ENCODE data around the gene PPP1R37.

PPP1R37 gene

GRCh38 chr19:45180936-45181335, 88.0 kb downstream of the PPP1R37 start:
- WGBS (ENCODE audit: insufficient coverage, insufficient read length), result no CpG with 5 or more reads among the region's 7 CpGs
- Histone ChIP-seq H3K4me1 (ENCODE audit: control insufficient read depth, insufficient read depth, low read length) (no peaks in the 10 kb centered on the region), H3K36me3 (ENCODE audit: control insufficient read depth, insufficient read depth, low read length) (no peaks in the 10 kb centered on the region), H3K4me3 (ENCODE audit: low read length) (no peak overlapping the region), H3K9me3 (ENCODE audit: control insufficient read depth, insufficient read depth, low read length) (no peaks in the 10 kb centered on the region), H3K27ac (ENCODE audit: low read length) (no peak overlapping the region), H3K27me3 (ENCODE audit: control insufficient read depth, insufficient read depth, low read length) (no peaks in the 10 kb centered on the region)
- no peak for DNase-seq (ENCODE audit: low read depth, low spot score)

- Histone ChIP-seq H3K27me3 (ENCODE audit: control insufficient read depth, insufficient read depth, low read length) (no peaks in the 10 kb centered on the region), H3K9me3 (ENCODE audit: control insufficient read depth, insufficient read depth, low read length) (no peaks in the 10 kb centered on the region), H3K4me1 (ENCODE audit: control insufficient read depth, insufficient read depth, low read length) (no peaks in the 10 kb centered on the region), H3K4me3 (ENCODE audit: low read length) (no peak overlapping the region), H3K27ac (ENCODE audit: low read length) (no peak overlapping the region), H3K36me3 (ENCODE audit: control insufficient read depth, insufficient read depth, low read length) (no peaks in the 10 kb centered on the region)
- DNase-seq (ENCODE audit: low read depth, low spot score), result no peak
- WGBS (ENCODE audit: insufficient coverage, insufficient read length), result no CpG with 5 or more reads among the region's 4 CpGs
Measured at GRCh38 chr19:45182758-45183157, 89.8 kb downstream of the PPP1R37 start.

DNA sequence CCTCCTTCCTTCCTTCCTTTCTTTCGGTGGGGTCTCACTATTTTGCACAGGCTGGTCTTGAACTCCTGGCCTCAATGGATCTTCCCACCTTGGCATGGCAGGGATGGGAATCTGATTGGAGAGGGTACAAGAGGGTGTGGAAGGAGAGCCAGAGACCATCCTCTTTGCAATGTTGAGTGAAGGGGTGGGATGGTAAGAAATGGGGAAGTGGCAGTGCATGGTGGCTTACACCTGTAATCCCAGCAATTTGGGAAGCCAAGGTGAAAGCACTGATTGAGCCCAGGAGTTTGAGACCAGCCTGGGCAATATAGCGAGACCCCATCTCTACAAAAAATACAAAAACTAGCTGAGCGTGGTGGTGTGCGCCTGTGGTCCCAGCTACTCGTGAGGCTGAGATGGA, 91.1 kb downstream of the PPP1R37 start:
- H3K4me3 ChIP-seq (ENCODE audit: low read length), result no peak overlapping the region
- no CpG with 5 or more reads among the region's 5 CpGs for WGBS (ENCODE audit: insufficient coverage, insufficient read length)
- no peaks in the 10 kb centered on the region for H3K36me3 ChIP-seq (ENCODE audit: control insufficient read depth, insufficient read depth, low read length)
- no peaks in the 10 kb centered on the region for H3K9me3 ChIP-seq (ENCODE audit: control insufficient read depth, insufficient read depth, low read length)
- no peaks in the 10 kb centered on the region for H3K27me3 ChIP-seq (ENCODE audit: control insufficient read depth, insufficient read depth, low read length)
- DNase-seq (ENCODE audit: low read depth, low spot score), result no peak
- H3K27ac ChIP-seq (ENCODE audit: low read length), result no peak overlapping the region
- H3K4me1 ChIP-seq (ENCODE audit: control insufficient read depth, insufficient read depth, low read length), result no peaks in the 10 kb centered on the region

DNA sequence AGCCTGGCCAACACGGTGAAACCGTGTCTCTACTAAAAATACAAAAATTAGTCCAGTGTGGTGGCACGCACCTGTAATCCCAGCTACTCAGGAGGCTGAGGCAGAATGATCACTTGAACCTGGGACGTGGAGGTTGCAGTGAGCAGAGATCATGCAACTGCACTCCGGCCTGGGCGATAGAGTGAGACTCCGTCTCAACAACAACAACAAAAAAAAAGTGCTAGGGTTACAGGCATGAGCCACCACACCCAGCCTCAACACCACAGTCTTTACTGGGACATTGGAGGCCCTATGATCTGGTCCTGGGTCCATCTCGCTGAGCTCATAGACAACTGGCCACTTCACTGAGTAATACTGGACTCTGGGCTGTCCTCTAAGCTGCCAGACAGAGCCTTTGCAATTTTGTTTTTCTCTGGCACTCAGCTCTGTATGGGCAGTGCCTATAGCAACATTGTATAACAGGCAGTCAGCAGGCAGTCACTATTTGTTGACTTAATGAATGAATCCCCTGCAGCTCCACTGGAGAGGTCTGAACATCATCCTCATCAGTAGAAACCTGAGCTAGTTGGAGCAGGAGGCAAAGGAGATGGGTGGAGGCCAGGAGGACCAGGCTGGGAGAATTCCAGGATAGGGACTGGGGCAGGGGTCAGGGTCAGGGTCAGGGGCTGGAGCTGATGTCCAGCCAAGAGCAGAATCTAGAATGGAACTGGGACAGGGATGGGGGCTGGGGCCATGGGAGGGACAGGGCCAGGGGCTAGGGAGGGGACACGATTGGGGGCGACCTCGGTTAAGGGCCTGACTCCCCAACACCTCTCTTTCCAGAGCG, 93.7 kb downstream of the PPP1R37 start:
- H3K36me3 ChIP-seq (ENCODE audit: control insufficient read depth, insufficient read depth, low read length), result no peaks in the 10 kb centered on the region
- no CpG with 5 or more reads among the region's 12 CpGs for WGBS (ENCODE audit: insufficient coverage, insufficient read length)
- H3K9me3 ChIP-seq (ENCODE audit: control insufficient read depth, insufficient read depth, low read length), result no peaks in the 10 kb centered on the region
- H3K4me3 ChIP-seq (ENCODE audit: low read length), result no peak overlapping the region
- DNase-seq (ENCODE audit: low read depth, low spot score), result no peak
- H3K27ac ChIP-seq (ENCODE audit: low read length), result no peak overlapping the region
- no peaks in the 10 kb centered on the region for H3K4me1 ChIP-seq (ENCODE audit: control insufficient read depth, insufficient read depth, low read length)
- H3K27me3 ChIP-seq (ENCODE audit: control insufficient read depth, insufficient read depth, low read length), result no peaks in the 10 kb centered on the region

- DNase-seq (ENCODE audit: low read depth, low spot score), result no peak
- H3K27ac ChIP-seq (ENCODE audit: low read length), result no peak overlapping the region
- no peaks in the 10 kb centered on the region for H3K9me3 ChIP-seq (ENCODE audit: control insufficient read depth, insufficient read depth, low read length)
- WGBS (ENCODE audit: insufficient coverage, insufficient read length), result no CpG with 5 or more reads among the region's 12 CpGs
- no peak overlapping the region for H3K4me3 ChIP-seq (ENCODE audit: low read length)
- H3K27me3 ChIP-seq (ENCODE audit: control insufficient read depth, insufficient read depth, low read length), result no peaks in the 10 kb centered on the region
- no peaks in the 10 kb centered on the region for H3K36me3 ChIP-seq (ENCODE audit: control insufficient read depth, insufficient read depth, low read length)
- no peaks in the 10 kb centered on the region for H3K4me1 ChIP-seq (ENCODE audit: control insufficient read depth, insufficient read depth, low read length)
Measured at GRCh38 chr19:45187421-45188100, 94.6 kb downstream of the PPP1R37 start.

GRCh38 chr19:45189971-45190370, 97.0 kb downstream of the PPP1R37 start:
- WGBS (ENCODE audit: insufficient coverage, insufficient read length), result no CpG with 5 or more reads among the region's 1 CpG
- no peaks in the 10 kb centered on the region for H3K4me1 ChIP-seq (ENCODE audit: control insufficient read depth, insufficient read depth, low read length)
- no peak overlapping the region for H3K4me3 ChIP-seq (ENCODE audit: low read length)
- H3K36me3 ChIP-seq (ENCODE audit: control insufficient read depth, insufficient read depth, low read length), result no peaks in the 10 kb centered on the region
- H3K27me3 ChIP-seq (ENCODE audit: control insufficient read depth, insufficient read depth, low read length), result no peaks in the 10 kb centered on the region
- no peak overlapping the region for H3K27ac ChIP-seq (ENCODE audit: low read length)
- DNase-seq (ENCODE audit: low read depth, low spot score), result no peak
- no peaks in the 10 kb centered on the region for H3K9me3 ChIP-seq (ENCODE audit: control insufficient read depth, insufficient read depth, low read length)

- H3K36me3 ChIP-seq (ENCODE audit: control insufficient read depth, insufficient read depth, low read length), result no peaks in the 10 kb centered on the region
- H3K4me3 ChIP-seq (ENCODE audit: low read length), result no peak overlapping the region
- no peak for DNase-seq (ENCODE audit: low read depth, low spot score)
- no peaks in the 10 kb centered on the region for H3K9me3 ChIP-seq (ENCODE audit: control insufficient read depth, insufficient read depth, low read length)
- no peak overlapping the region for H3K27ac ChIP-seq (ENCODE audit: low read length)
- no peaks in the 10 kb centered on the region for H3K4me1 ChIP-seq (ENCODE audit: control insufficient read depth, insufficient read depth, low read length)
- WGBS (ENCODE audit: insufficient coverage, insufficient read length), result no CpG with 5 or more reads among the region's 4 CpGs
- H3K27me3 ChIP-seq (ENCODE audit: control insufficient read depth, insufficient read depth, low read length), result no peaks in the 10 kb centered on the region
Measured at GRCh38 chr19:45191375-45191774, 98.4 kb downstream of the PPP1R37 start.

DNA sequence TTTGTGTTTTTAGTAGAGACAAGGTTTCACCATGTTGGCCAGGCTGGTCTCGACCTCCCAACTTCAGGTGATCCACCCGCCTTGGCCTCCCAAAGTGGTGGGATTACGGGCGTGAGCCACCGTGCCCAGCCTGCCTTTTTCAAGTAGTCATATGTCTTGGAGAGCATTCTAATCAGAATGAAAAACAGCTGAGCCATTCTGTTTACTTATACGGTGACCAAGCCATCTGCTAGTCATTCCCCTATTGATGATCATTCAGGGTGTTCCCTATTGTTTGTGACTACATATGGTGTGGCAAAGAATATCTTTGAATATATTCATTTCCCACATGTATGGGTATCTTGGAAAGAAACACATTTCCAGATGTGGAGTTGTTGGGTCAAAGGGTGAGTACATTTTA, 102.8 kb downstream of the PPP1R37 start:
- Histone ChIP-seq H3K4me3 (ENCODE audit: low read length) (no peak overlapping the region), H3K36me3 (ENCODE audit: control insufficient read depth, insufficient read depth, low read length) (no peaks in the 10 kb centered on the region), H3K27ac (ENCODE audit: low read length) (no peak overlapping the region), H3K9me3 (ENCODE audit: control insufficient read depth, insufficient read depth, low read length) (no peaks in the 10 kb centered on the region), H3K4me1 (ENCODE audit: control insufficient read depth, insufficient read depth, low read length) (no peaks in the 10 kb centered on the region), H3K27me3 (ENCODE audit: control insufficient read depth, insufficient read depth, low read length) (no peaks in the 10 kb centered on the region)
- WGBS (ENCODE audit: insufficient coverage, insufficient read length), result no CpG with 5 or more reads among the region's 6 CpGs
- DNase-seq (ENCODE audit: low read depth, low spot score), result no peak

Measured in iPS DF 6.9 (cell line).